Upper lobe of right lung (tissue), 1 donor: ENCODE data around the gene PRC1. TPM values are rescaled to one million over a fixed set of nuclear protein-coding genes. Genes with fewer than 3 reads are reported as not detected.

Experiments
- ATAC-seq: fragments of 200-7000 bp; cut with Tn5 transposase; one replicate; pipeline ENCODE4 v1.9.1; 2020; ENCODE audit warnings: mild to moderate bottlenecking, moderate library complexity
- DNase-seq: peaks from one replicate; pipeline ENCODE4 v3.0.0-alpha.2; 2020
- H3K27ac ChIP-seq: fragments of 200-600 bp; one replicate; pipeline ENCODE4 v1.8.0; 2022
- H3K27me3 ChIP-seq: fragments of 200-600 bp; one replicate; pipeline ENCODE4 v1.8.0; 2022; ENCODE audit warnings: mild to moderate bottlenecking
- H3K36me3 ChIP-seq: fragments of 200-600 bp; one replicate; pipeline ENCODE4 v1.8.0; 2022
- H3K4me1 ChIP-seq: fragments of 200-600 bp; one replicate; pipeline ENCODE4 v1.8.0; 2022
- H3K4me3 ChIP-seq: fragments of 200-600 bp; one replicate; pipeline ENCODE4 v1.8.0; 2022; ENCODE audit warnings: mild to moderate bottlenecking
- H3K9me3 ChIP-seq: fragments of 200-600 bp; one replicate; pipeline ENCODE4 v1.8.0; 2022
- CTCF ChIP-seq: fragments of 200-600 bp; IDR thresholded peaks from one replicate; pipeline ENCODE4 v1.8.0; 2022; ENCODE audit warnings: antibody characterized with exemption
- intact Hi-C: fragments of 100-400 bp; cut with DNase I; formaldehyde crosslinking; loops from one replicate; pipeline ENCODE4 v1.11.0; 2022
- total RNA-seq: library from RNA; stranded (reverse); fragmentation: NEBNext Ultra II Directional; extraction: Animal tissue kit (Norgen Biotek cat#: 25700); gene quantifications from one replicate; pipeline ENCODE4 v1.2.1, GENCODE V29; 2021
- donor health status: DM: no; HTN: yes; CAD: no; lungs with severe emphysema.

PRC1 gene
- total RNA-seq, 1 donor from 2014 or later, result 4.6 TPM

GRCh38 chr15:91031796-91032195 lies 37.5 kb upstream of the PRC1 start:
- no peak for TF ChIP-seq CTCF
- no peak overlapping the region for H3K4me3 ChIP-seq
- DNase-seq (peak; percentile 44), ATAC-seq (no peak)
- H3K4me1 ChIP-seq, result no peaks in the 10 kb centered on the region
- peaks cover 5% of the 10 kb centered on the region for H3K27me3 ChIP-seq
- H3K36me3 ChIP-seq, result no peaks in the 10 kb centered on the region
- intact Hi-C loops, result no loop called here
- H3K9me3 ChIP-seq, result no peaks in the 10 kb centered on the region
- no peak overlapping the region for H3K27ac ChIP-seq

GRCh38 chr15:91027677-91028076 lies 33.3 kb upstream of the PRC1 start:
- Histone ChIP-seq H3K27ac (no peak overlapping the region), H3K27me3 (no peaks in the 10 kb centered on the region), H3K4me3 (no peak overlapping the region), H3K4me1 (peaks cover 6% of the 10 kb centered on the region), H3K9me3 (no peaks in the 10 kb centered on the region), H3K36me3 (no peaks in the 10 kb centered on the region)
- DNase-seq, result no peak
- no peak for TF ChIP-seq CTCF
- intact Hi-C loops, result no loop called here
- no peak for ATAC-seq

- no peaks in the 10 kb centered on the region for H3K9me3 ChIP-seq
- no peak for ATAC-seq
- no peak for TF ChIP-seq CTCF
Observed at GRCh38 chr15:91023720-91024119, 29.4 kb upstream of the PRC1 start.

GRCh38 chr15:91022832-91023129 lies 28.4 kb upstream of the PRC1 start:
- intact Hi-C loops, result no loop called here
- Histone ChIP-seq H3K27me3 (no peaks in the 10 kb centered on the region), H3K4me1 (peaks cover 20% of the 10 kb centered on the region), H3K36me3 (no peaks in the 10 kb centered on the region), H3K4me3 (peak overlapping the region; percentile 98), H3K9me3 (no peaks in the 10 kb centered on the region), H3K27ac (peak overlapping the region; percentile 84)
- ATAC-seq, result no peak
- no peak for DNase-seq
- no peak for TF ChIP-seq CTCF

More at GRCh38 chr15:91023720-91024119, 29.4 kb upstream of the PRC1 start:
- H3K27ac ChIP-seq, result no peak overlapping the region
- peaks cover 20% of the 10 kb centered on the region for H3K4me1 ChIP-seq
- H3K36me3 ChIP-seq, result no peaks in the 10 kb centered on the region
- H3K27me3 ChIP-seq, result no peaks in the 10 kb centered on the region
- DNase-seq, result no peak
- intact Hi-C loops, result no loop called here
- H3K4me3 ChIP-seq, result no peak overlapping the region

GRCh38 chr15:91022075-91022831 lies 27.9 kb upstream of the PRC1 start, which contains the start of gene VPS33B:
VPS33B (minus strand) TSS chr15:91022594; CDS start chr15:91022249, 345 bp downstream.
- no peak for TF ChIP-seq CTCF
- ATAC-seq, result peak; percentile 96
- Histone ChIP-seq H3K36me3 (peaks cover 5% of the 10 kb centered on the region), H3K27me3 (no peaks in the 10 kb centered on the region), H3K4me1 (peaks cover 20% of the 10 kb centered on the region), H3K4me3 (peak within 1 kb of the TSS; percentile 98), H3K27ac (peak within 1 kb of the TSS; percentile 84), H3K9me3 (no peaks in the 10 kb centered on the region)
- intact Hi-C loops, result no loop called here
- peak; percentile 88 for DNase-seq
